A172 (cell line): ENCODE data around the gene ARHGEF40. TPM values are rescaled to one million over a fixed set of nuclear protein-coding genes. Genes with fewer than 3 reads are reported as not detected.

Source experiments
- DNase-seq: peaks from one replicate; pipeline ENCODE4 v3.0.0-alpha.2; 2015; ENCODE audit warnings: low spot score
- total RNA-seq: library from RNA; depleted of rRNA; stranded (reverse); fragments of >200 nt; shearing (Covaris generic); gene quantifications from 2 replicates; pipeline ENCODE4 v1.2.3, GENCODE V29; 2014

ARHGEF40 gene
- total RNA-seq, 1 experiment from 2014 or later, result 21.2 TPM

DNA sequence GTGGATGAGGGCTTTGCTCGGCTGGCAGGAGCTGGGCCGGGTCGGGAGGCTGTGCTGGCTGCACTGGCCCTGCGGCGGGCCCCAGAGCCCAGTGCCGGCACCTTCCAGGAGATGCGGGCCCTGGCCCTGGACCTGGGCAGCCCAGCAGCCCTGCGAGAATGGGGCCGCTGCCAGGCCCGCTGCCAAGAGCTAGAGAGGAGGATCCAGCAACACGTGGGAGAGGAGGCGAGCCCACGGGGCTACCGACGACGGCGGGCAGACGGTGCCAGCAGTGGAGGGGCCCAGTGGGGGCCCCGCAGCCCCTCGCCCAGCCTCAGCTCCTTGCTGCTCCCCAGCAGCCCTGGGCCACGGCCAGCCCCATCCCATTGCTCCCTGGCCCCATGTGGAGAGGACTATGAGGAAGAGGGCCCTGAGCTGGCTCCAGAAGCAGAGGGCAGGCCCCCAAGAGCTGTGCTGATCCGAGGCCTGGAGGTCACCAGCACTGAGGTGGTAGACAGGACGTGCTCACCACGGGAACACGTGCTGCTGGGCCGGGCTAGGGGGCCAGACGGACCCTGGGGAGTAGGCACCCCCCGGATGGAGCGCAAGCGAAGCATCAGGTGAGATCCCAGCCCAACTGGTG, 11.5 kb downstream of the ARHGEF40 start:
- no peak for DNase-seq

DNA sequence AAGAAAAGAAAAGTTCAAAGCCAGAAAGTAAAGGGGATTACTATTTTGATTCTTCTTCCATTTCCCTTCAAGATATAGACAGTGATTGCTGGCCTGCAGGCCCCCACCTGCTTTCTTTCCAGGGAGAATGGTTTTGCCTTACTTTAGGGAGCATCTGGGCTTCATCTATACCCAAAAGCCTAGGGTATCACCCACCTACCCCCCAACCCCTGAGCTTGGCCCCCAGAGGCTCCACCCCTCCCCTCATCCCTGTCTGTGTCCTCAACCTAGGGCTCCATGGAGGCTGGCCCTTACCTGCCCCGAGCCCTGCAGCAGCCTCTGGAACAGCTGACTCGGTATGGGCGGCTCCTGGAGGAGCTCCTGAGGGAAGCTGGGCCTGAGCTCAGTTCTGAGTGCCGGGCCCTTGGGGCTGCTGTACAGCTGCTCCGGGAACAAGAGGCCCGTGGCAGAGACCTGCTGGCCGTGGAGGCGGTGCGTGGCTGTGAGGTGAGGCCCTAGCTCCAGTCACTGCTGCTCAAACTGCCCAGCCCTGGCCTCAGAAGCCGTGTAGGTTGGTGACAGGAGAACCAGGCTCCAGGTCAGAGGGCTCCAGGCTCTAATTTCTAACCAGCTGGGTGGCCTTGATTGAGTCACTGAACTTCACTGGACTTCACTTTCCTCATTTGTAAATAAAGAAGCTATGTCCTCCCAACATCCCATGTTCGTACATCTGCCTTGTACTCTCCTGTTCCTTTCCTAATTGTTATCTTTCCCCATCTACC, 13.6 kb downstream of the ARHGEF40 start:
- no peak for DNase-seq

DNA sequence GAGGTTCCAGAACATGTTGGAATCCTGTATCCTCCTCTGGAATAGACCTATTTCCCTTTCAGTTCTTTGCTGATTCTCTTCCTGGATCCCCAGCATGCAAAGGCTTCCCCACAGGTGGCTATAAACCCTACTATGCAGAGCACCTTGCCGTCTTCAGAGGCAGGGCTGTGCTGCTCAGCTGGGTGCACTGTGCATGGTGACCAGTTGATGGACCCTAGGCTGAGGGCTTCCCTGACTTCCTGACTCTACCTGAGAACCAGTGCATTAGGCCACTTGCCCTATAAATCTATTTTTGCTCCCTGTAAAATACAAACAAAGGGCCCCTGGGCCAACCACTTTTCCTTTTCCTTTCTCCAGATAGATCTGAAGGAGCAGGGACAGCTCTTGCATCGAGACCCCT, 14.3 kb downstream of the ARHGEF40 start:
- no peak for DNase-seq

DNA sequence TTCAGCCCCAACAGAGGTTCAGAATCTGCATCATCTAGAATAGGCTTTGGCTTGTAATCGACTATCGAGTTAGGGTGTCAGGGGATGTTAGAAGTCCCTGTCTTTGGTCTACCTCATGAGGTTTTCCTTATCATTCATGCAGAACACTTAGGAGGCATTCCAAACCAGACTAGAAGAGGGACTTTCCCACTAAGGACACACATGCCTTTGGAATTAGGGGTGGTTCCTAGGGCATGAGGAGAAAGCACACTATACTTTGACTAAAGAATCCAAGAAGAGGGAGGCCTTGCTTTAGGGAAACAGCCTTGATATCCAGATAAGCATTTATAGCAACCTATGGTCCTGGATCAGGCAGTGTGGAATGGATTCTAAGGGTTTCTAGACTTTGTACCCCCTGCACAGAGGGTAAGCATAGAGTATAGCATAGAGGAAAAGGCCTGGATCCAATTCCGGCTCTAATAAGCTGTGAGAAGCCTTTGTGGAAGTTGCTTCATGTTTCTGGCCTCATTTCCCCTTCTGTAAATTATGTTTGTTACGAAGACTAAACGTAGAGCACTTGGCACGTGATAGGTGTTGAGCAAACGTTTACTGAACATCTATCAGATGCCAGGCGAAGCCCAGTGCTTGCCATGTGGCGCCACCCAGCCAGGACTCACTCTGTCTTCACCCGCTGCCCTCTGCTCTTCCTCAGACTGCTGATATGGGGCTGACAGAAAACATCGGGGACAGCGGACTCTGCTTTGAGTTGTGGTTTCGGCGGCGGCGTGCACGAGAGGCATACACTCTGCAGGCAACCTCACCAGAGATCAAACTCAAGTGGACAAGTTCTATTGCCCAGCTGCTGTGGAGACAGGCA, 15.1 kb downstream of the ARHGEF40 start:
- peak; percentile 38 for DNase-seq

DNA sequence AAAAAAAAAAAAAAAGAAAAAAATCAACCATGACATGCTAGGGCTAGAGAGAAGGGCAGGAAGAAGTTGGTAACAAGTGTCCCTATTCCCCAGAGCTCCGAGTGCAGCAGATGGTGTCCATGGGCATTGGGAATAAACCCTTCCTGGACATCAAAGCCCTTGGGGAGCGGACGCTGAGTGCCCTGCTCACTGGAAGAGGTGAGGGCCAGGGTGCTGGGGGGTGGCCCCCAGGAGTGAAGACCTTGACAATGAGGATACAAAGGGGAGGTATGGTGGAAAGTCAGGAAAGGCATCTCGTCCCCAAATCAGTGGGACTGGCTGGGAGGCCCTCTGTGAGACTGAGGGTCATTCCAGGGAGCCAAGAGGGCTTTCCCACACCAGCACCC, 16.8 kb downstream of the ARHGEF40 start:
- DNase-seq, result no peak

DNA sequence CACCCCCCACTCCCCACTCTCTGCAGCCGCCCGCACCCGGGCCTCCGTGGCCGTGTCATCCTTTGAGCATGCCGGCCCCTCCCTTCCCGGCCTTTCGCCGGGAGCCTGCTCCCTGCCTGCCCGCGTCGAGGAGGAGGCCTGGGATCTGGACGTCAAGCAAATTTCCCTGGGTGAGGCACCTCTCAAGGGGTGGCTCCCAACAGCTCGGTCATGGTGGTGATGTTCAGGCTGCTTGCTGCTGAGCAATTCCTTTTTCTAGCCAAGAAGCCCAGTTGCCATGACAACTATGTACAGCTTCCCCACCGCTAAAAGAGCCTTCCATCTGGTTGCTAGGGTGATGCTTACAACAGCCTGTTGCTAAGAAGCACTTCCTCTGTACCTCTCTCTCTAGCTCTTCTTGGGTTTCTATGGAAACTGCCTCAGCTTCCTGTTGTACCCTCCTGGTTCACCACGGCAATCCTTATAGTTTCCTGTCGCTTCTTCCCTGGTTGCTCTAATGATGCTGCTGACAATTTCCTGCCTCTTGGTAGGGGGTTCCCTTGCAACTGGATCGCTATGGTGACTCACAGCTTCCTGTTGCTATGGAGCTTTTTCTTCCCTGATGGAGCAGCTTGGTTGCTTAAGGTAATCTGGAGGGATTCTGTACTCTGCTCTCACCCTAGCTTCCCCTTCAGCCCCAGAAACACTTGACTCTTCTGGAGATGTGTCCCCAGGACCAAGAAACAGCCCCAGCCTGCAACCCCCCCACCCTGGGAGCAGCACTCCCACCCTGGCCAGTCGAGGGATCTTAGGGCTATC, 17.4 kb downstream of the ARHGEF40 start:
- DNase-seq, result peak; percentile 83

DNA sequence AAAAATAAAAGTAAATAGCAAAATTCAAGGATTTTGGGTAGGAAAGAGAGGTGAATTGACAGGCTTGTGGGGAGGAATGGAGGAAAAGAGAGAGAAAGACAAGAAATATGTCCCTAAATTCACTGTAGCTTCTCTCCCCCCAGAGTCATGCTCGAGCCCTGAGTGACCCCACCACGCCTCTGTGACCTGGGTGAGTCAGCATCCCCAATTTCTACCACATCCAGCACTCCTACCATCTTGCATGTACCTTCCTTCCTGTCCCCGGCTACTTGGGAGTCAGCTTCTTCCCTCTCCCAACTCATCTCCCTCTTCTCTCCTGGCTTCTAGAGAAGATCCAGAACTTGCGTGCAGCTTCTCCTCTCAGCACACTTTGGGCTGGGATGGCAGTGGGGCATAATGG, 18.6 kb downstream of the ARHGEF40 start:
- no peak for DNase-seq

DNA sequence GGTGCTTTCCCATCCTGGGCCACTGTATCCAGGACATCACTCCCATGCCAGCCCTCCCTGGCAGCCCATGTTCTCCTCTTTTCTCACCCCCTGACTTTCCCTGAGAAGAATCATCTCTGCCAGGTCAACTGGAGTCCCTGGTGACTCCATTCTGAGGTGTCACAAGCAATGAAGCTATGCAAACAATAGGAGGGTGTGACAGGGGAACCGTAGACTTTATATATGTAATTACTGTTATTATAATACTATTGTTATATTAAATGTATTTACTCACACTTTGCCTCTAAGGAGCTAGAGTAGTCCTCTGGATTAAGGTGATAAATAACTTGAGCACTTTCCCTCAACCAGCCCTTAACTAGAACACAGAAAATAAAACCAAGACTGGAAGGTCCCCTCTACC, 19.2 kb downstream of the ARHGEF40 start:
- DNase-seq, result no peak

DNA sequence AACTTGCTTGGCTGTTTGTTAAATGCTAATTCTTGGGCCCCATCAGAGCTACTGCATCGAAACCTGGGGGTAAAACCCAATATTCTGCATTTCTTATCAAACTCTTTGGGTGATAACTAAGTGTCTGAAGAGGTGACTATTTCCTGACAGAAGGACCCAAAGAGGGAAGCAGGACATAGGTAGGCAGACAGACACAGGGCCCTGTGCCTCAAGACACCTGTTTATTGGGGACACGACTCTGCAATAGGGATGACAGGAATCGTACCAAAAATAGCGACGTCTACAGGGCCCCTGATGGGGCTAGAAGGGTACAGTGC, 19.7 kb downstream of the ARHGEF40 start:
- DNase-seq, result no peak

DNA sequence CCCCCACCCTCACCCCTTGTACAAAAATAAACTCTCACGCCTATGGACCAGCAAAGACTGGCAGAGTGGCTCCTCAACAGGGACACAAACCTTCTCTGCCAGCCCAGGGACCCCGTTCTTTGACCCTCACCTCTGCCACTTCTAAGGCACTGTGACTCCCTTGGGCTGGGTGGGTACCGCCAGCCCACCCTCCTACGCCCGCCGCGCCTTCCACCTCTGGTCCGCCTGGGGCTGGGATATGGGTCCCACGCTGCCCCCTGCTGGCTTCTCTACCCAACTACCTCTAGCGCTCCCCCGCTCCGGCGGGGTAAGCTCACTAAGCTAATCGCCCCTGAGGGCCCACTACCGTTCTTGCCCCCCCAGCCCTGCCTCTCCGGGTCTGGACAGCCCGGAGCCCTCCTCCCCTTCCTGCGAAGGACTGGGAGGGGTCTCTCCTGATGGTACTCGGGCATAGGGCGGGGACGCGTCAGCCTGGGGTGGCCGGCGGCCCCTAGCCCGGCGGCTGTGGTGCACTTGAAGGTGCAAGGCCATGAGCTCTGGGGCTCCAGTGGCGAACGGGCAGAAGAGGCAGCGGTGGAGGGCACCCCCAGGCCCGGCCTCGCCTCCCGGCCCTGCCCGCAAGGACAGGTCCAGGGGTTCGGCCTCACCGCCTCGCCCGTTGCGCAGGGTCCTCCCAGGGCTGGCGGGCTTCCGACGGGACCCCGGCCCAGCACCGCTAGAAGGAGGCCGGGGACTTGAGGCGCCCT, 20.3 kb downstream of the ARHGEF40 start:
- DNase-seq, result no peak

DNA sequence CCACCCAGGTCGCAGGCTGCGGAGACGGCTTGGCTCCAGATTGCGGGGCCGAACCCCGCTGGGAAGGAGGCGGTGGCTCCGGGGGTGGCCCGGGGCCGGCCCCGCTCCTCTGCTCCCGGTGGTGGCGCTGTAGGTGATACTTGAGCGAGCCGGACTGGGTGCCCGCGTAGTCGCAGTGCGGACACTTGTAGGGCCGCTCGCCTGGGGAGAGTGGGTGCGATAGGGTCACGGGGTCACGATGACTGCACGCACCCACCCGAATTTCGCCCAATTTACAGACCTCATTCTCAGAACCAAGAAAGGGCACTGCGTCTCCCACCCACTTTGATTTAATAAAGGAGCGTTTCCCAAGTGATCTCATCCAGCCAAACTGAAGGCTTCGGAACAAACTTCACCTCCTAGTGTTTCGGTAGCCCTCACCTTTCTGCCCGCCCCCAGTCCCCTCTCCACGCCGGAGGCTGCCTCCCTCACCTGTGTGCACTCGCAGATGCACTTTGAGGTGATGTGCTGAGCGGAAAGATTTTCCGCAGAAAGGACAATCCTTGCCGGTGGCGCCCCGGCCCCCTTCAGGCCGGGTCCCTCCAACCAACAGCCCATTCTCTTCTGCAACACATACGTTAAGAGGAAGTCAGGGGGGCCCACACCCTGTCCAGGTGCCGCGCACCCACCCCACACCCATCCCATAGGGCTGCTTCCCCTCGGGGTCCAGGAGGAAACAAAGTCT, 21.0 kb downstream of the ARHGEF40 start:
- DNase-seq, result no peak

DNA sequence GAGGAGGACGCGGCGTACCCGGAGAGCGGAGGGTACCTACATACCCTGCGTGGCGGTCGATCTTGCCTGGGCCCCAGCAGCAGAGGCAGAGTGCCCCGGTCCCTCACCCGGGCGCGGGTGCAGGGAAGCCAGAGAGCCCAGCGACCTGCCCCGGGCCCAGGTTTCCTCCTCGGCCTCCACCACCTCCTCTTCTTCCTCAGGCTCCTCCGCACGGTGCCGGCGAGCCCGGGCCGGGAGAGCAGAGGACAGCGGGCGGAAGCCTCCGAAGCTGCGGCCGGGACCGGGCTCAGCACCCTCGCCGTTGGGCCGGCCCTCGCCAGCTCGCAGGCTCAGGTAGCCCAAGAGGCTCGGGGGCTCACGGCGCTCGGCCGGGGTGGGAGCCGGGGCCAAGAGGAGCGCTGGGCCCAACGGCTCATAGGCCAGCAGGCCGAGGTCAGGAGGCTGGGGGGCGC, 21.7 kb downstream of the ARHGEF40 start:
- no peak for DNase-seq

DNA sequence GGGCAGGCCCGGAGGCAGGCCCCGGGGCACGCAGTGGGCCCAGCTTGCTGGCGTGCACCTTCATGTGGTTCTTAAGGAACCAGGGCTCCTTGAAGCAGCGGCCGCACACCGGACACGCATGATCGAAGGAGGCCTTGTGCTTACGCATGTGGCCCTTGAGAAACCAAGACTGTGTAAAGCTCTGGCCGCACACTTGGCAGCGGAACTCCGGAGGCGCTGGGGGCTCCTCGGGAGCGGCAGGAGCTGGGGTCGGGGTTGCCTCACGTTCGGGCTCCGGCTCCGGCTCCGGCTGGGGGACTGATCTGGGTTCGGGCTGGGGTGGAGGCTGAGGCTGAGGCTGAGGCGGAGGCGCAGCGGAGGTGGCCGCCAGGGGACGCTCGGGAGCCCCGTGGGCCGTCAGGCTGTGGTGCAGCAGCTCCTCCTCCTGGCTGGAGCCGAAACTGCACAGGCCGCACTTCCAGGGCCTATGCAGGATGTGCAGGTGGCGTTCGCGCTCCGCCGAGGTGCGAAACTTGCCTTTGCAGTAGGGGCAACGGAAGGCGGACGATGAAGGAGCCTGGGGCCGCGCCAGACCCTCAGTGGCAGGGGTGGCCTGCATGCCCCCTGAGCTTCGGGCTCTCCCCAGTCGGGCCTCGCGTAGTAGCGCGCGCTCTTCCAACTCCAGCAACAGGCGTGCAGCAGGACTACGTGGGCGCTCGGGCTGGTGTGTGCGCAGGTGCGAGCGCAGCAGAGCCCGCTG, 22.3 kb downstream of the ARHGEF40 start:
- peak; percentile 27 for DNase-seq

DNA sequence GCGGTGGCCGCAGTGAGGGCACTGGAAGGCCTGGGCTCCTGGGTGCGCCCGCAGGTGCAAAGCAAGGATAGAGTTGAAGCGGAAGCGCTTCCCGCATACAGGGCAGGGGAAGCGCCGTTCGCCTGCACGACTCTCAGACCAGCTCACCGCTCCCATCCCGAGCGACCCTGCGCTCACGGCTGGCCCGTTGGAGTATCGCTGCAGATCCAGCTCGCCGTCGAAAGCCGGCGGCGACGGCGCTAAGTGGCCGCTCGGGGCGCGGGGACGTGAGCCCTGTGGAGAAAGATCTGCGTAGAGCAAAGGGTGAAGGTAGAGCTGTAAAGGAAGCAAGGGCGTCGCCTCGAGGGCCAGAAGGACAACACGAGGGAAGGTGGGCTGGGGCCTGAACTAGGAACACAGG, 22.9 kb downstream of the ARHGEF40 start:
- DNase-seq, result no peak

DNA sequence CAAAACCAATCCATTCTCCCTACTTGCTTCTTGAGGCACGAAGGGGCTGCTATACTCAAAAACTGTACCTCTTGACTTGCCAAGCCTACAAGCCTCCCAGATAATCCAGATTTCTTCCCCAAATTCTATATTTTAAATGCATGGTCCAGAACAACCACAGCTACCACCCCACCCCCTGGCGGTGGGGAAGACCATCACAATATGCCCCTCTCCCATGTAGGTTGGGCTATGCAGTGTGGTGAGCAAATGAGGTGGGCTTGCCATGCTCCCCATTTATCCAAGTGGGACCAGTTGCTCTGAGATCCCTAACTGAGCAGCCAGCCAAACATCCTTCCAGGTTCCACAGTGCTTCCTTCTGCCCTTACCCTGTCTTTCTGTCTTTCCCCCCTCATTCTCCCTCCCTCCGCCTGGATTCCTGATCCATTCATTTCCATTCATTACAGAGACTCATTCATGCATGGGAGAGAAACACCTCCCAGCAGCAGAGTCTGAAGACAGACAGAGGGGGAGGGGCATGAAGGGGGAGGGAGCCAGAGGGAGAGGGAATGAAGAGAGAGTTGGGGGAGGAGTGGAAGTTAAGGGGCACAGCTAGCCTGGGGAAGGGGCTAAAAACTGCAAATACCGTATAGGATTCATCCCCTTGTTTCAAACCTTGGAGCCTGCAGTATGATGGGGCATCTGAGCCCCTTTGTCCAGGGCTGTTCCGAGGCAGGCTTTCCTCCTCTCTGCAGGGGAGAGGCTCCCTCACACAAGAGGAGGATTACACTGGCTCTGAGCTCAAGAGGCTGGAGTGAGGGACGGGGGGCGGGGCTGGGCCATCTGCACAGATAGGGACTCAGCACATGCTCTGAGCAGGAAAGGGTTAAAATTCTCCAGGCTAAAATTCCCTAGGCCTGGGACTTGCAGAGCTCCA, 23.9 kb downstream of the ARHGEF40 start:
- no peak for DNase-seq

DNA sequence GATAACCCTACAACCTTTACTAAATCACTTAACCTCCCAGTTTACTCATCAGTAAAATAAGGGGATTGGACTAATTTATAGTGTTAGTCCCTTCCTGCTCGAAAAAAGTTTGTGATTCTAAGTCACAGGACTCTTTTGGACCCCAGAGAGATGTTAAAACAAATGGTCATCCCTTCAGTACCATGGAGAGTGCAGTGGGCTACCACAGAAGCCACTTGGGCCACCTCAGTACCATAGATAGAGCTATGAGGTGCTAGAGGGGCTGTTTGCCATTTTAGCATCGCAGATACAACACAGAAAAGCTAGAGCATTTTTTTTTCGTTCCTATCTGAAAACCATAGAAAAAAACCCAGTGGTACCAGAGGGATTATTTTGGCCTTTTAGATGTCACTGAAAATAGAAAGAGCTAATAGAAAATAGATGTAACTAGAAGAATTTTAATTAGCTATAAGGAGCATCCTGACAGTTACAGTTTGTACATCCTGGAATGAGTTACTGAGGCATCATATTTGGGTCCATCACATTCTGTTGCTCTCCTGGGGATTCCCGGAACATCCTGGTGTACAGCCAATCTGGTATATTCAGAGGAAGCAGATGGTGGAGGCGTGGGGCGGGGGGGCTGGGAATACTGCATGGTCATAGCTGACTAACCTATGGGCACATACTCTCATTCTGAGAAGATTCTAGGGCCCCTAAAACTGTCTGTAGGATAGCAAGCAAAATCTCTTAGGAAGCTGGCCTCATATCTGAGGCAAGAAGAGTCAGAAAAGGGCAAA, 25.5 kb downstream of the ARHGEF40 start:
- no peak for DNase-seq

DNA sequence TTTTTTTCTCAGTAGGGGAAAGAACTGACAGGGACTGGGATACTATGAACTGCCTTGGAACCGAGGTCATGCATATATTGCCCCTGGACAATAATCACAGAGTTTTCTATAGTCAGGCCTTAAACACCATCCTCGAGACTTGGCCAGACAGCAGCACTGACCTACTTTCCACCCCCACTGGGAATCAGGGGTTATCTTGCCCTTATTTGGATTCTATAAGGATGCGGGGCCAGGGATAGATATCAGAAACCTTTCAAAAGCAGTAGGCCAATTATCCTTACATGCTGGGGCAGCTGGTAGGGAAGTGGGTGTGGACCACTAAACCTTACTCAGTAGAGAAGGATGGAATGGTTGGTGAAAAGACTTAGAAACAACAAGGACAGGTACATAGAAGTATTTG, 26.3 kb downstream of the ARHGEF40 start:
- no peak for DNase-seq
